ENCODE measurements around the gene DTNBP1.

DNA sequence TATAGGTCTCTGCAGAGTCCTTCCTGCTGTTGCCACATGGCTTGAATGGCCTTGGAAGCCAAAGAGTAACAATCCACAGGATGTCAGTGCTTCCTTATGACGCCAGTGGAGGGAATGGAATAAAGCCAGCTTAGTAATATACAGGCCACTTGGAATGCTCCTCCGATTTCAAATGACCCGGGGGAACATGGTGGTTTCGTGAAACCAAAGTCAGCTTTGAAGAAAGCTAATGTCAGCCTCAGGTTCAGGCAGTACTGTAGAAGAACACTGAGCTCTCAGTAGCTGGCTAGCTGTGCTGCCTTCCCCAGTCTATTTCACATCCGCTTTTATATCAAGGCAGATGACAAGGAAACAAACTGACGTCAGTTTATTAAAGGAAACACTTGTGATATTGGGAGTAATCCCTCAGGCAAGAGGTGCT, 189.1 kb downstream of the DTNBP1 start:
- no peak for TF ChIP-seq YY1 (IDR thresholded peaks at IDR 0.05; ENCODE audit: insufficient read depth, insufficient read length)
- TF ChIP-seq ZNF274 (IDR thresholded peaks at IDR 0.05; ENCODE audit: low read depth, low read length): no peak
- no peak for TF ChIP-seq SUZ12 (IDR thresholded peaks at IDR 0.05; ENCODE audit: extremely low read depth, insufficient read depth, insufficient read length)

All from NT2/D1 (cell line).